Right hindlimb (tissue), 1 donor: Measurements from ENCODE around the gene ZNF792.
"Not testable (repeated sequence)": the region's sequence is repeated elsewhere in the genome, so short reads cannot be mapped to it uniquely, and the experiment has no call there.

Experiments used
- DNase-seq: peaks from one replicate; pipeline ENCODE4 v3.0.0-alpha.2; 2018

The ZNF792 gene

GRCh38 chr19:34970185-34970780 lies 6.3 kb upstream of the ZNF792 start:
- DNase-seq = not testable (repeated sequence)

GRCh38 chr19:34969721-34970120 lies 5.7 kb upstream of the ZNF792 start:
- DNase-seq = no peak

GRCh38 chr19:34967551-34967950 lies 3.5 kb upstream of the ZNF792 start:
- DNase-seq = no peak

- not testable (repeated sequence) for DNase-seq
Observed at GRCh38 chr19:34965505-34965904, 1.5 kb upstream of the ZNF792 start.

GRCh38 chr19:34964598-34964997 lies 569 bp upstream of the ZNF792 start:
- no peak for DNase-seq

GRCh38 chr19:34962687-34963572 lies 1.1 kb downstream of the ZNF792 start:
- no peak for DNase-seq

DNA sequence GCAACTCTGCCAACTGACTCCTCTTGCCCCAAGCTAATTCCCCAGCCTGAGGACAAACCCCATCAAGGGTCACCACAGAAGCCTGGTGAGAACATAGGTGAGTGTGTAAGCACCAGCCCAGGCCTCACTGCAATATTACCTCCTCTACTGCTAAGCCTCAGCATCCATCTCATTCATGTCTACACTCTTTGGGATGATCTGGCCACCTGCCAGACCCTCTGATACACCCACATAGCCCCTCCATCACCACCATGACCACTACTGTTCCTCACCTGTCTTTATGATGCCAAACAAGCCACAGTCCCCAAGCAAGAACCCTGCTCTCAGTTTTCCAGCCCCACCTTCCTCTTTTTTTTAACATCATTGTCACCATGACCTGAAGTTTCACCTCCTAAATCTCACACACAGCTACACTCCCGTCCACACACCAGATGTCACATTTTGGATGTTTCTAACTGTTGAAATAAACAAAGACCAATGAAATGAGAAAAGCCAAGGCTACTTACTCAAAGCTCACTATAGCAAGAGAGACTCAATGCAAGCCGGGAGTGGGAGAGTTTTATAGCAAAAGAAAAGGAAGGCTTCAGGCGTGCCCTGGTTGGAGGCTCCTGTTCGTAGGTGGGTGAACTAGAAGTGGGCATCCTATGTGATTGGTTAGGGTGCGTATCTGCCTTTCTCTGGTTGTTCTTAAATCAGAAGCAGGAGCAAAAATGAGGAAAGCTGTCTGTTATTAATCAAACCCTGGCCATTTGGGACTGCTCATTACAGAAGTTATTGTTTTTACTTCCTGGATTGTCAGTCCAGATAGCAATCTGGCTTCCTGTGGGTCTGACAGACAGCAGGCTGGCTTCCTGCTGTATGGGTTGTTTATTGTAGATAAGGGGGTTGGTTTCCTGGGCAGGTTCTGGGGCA lies 2.0 kb downstream of the ZNF792 start:
- no peak for DNase-seq

DNA sequence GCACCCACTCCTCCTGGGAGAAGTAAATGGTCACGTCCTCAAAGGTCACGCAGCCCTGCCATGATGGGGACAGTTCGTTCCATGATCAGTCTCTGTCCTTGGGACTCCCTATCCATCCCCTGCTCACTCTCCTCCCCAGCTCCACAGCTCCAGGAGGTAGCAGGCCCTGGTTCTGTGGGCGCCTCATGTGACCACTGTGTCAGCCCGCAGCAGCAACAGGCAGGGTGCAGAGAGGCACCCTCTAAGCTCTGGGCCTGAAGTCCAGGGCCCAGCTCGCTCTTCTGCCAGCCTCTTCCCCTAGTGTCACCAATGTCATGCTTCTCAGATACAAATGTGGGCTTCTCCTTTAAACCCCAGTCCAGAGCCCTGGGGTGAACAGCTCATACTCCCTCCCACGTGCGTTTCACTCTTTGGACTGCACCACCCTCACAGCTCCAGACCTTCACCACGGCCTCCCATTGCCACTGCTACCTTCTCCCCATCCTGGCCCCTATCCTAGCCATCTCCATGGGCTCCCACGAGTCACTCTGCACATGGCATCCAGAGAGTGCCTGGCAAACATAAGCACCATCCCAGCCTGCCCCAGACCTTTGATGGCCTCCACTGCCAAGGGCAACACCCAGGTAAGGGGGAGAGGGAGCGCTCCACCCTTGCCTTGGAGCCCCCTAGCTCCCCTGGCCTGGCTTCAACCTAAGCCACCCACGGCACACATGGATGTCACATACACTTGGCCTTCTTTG lies 2.9 kb downstream of the ZNF792 start:
- DNase-seq = no peak

- DNase-seq = no peak
Observed at GRCh38 chr19:34960103-34960805, 3.8 kb downstream of the ZNF792 start.

GRCh38 chr19:34959021-34959420 lies 5.0 kb downstream of the ZNF792 start:
- no peak for DNase-seq

- DNase-seq = no peak
Observed at GRCh38 chr19:34957830-34958751, 5.9 kb downstream of the ZNF792 start.

GRCh38 chr19:34953092-34953491 lies 10.9 kb downstream of the ZNF792 start:
- no peak for DNase-seq

GRCh38 chr19:34943861-34944573 lies 20.0 kb downstream of the ZNF792 start:
- DNase-seq = no peak

- no peak for DNase-seq
Observed at GRCh38 chr19:34938886-34939285, 25.1 kb downstream of the ZNF792 start.

DNA sequence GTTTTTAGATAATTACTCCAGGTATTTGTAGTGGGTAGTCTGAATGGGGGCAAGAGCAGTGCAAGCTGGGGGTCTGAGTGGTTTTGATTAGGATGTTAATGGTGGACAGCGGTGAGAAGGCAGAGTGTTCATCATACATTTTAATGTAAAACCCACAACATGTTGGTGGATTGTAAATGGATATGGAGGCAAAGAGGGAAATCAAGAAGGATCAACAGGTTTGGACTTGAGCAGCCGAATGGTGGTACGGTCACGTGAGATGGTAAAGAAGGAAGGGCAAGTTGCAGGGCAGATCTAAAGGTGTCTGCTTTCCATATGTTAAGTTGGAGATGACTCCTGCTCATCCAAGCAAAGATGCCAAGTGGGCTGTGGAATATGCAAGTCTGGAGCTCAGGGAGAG lies 27.8 kb downstream of the ZNF792 start:
- no peak for DNase-seq

- no peak for DNase-seq
Observed at GRCh38 chr19:34932494-34932893, 31.5 kb downstream of the ZNF792 start.

DNA sequence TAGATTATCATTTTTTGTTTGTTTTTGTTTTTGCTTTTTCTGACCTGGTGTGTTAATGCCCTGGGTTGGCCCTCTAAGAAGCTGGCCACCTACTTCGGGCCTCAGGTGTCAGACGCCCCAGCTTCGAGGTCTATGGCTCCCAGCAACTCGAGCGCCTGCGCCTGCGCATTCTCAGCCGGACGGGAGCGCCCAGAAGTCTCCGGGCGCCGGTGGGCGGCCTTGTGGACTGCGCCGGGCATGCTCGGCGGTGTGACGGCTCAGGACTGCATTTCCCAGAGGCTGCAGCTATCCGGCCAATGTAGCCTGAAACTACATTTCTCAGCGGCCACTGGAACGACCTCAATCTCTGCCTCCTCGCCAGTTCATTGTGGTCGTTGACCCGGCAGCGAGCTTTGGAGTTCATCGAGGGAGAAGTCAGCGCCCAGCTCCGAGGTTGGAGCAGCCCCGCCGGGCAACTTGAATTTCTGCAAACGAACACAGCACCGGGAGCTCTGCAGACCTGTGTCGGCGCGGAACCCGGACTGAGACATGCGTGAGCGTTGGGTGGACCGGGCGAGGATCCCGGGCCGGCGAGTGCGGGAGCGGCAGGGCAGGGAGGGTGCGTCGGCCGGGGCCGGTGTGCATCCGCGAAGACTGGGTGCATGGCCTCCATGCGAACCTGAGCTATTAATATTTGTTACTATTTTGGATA lies 37.2 kb downstream of the ZNF792 start, which contains the start of gene ZNF30:
Gene ZNF30, plus strand, starts transcription at position 219 of the 691 bp plus-strand sequence. CDS start 3,045 bp downstream, outside the sequence.
- peak; percentile 94 for DNase-seq

DNA sequence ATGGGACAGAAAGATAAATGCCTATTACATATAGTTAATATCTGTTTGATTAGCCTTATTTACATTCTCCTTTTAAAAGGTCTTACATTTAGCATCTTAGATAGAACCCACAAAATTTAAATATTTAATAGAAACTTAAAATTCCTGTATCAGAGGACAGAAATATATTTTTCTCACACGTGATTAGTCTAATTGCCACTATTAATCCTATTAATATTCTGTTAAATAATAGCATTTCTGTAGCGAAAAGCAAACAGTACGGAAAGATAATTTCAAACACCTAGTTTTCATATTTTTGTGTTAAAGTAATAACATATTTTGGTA lies 37.7 kb downstream of the ZNF792 start:
- no peak for DNase-seq

- no peak for DNase-seq
Observed at GRCh38 chr19:34925278-34925855, 38.7 kb downstream of the ZNF792 start.
